HG03045 (cell line): ENCODE measurements around the gene DNAH17.
"Not testable (repeated sequence)": the region's sequence is repeated elsewhere in the genome, so short reads cannot be mapped to it uniquely, and the experiment has no call there.

Experiments
- ATAC-seq: cut with Tn5 transposase; IDR thresholded peaks from one replicate; pipeline ENCODE4 v1.9.1; 2021; ENCODE audit warnings: mild to moderate bottlenecking, moderate library complexity; ENCODE audit not compliant: unreplicated experiment

The DNAH17 gene

DNA sequence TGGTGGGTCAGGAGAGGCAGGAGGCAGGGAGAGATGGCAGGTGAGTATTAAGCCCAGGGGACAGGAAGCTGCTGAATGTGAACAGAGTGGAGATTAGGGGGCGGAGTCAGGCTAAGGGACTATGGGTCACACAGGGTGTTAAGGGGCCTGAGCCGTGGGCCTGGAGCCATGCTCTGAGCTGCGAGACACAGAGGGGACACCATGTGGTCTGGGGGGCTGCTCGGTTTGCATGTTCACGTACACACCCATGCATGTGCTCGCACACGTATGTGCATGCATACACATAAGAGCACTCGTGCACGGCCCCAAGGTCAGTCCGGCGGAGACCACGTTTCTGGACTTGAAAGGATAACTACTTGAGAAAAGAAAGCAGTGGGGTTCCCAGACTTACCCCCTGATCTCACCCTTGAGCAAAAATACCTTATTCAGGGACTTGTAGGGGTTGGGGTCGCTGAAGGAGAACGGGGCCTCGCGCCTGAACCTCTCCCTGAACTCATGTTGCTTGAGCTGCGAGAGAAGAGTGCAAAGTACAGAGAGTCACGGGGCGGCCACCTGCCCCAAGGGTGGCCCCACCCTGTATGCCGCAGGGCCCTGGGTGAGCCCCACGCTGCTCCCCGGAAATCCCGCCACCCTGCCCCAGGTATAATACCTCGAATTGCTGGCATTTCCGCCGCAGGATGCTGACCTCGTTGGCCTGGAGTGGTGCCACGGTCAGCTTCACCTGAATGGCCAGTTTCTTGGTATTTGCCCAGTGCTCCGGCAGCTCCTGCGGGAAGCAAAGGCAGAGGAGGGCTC lies 50.8 kb downstream of the DNAH17 start:
- ATAC-seq = no peak

DNA sequence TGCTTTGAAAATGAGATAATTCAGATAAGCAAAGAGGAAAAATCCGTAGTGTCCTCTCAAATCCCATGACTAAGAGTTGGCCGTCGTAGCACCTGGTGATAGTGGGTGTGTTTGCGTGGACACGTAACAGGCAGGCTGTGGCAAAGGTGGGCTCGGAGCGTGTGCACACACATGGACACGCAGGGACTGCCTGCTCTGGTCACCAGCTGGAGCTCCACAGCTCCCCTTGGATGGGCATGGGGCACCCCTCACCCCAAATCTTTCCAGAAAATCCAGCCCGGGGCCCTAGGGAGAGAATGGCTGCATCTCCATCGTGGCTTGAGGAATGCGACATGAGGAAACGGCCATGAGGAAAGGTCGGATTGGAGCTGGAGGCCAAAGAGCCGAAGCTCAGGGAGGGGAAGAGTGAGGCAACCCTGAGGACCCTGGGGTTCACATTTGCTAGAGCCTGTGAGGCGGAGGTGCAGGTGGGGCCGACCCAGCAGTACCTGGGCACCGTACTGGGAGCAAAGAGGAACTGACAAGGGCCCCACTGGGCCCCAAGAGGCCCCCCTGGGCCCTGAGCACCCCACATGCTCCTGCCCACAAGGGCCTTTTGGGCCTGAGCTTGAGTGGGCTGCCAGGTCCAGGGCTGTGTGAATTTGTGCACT lies 51.6 kb downstream of the DNAH17 start:
- no peak for ATAC-seq

DNA sequence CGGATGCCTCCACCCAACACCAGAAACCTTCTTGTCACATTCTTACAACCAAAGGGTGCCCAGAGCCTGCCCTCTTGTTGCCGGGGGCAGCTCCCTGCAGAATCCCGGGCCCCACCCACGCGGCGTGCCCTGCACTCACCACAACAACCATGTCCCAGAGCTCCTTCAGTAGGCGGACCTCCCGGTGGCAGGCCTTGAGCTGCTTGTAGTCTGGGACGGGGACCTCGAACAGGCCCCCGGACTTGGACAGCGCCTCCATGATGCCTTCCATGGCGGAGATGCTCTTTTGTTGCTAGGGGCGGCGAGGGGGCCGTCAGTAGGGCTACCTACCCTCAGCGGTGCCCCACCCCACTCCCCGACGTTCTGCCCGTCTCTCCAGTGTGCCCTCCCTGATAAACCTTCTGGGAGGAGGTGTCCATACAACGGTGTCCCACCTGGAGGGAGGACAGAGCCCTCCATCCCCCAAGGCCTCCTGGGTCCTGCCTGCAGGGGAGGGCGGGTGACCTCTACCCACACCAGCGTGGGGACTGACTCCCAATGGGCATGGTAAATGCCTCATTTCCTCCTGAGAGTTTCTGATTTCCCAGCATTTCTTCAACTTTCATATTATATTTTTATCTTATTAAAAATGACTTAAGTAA lies 52.2 kb downstream of the DNAH17 start:
- ATAC-seq = no peak

DNA sequence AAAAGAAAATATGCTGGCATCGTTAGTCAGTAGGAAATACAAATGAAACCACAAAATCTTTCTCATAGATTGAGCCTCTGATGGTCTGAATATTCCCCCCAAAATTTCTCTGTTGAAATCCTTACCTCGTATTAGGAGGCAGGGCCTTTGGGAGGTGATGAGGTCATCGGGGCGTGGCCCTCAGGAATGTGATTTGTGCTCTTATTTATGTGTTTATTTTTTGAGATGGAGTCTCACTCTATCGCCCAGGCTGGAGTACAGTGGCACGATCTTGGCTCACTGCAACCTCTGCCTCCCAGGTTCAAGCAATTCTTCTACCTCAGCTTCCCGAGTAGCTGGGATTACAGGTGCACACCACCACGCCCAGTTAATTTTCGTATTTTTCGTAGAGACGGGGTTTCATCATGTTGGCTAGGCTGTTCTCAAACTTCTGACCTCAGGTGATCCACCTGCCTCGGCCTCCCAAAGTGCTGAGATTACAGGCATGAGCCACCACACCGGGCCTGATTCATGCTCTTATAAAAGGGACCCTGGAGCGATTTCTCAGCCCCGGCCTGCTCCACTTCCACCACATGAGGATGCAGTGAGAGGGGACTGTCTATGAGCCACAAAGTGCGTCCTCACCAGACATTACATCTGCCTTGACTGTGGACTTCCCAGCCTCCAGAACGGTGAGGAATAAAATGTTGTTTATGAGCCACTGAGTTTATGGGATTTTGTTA lies 53.1 kb downstream of the DNAH17 start:
- ATAC-seq = no peak

DNA sequence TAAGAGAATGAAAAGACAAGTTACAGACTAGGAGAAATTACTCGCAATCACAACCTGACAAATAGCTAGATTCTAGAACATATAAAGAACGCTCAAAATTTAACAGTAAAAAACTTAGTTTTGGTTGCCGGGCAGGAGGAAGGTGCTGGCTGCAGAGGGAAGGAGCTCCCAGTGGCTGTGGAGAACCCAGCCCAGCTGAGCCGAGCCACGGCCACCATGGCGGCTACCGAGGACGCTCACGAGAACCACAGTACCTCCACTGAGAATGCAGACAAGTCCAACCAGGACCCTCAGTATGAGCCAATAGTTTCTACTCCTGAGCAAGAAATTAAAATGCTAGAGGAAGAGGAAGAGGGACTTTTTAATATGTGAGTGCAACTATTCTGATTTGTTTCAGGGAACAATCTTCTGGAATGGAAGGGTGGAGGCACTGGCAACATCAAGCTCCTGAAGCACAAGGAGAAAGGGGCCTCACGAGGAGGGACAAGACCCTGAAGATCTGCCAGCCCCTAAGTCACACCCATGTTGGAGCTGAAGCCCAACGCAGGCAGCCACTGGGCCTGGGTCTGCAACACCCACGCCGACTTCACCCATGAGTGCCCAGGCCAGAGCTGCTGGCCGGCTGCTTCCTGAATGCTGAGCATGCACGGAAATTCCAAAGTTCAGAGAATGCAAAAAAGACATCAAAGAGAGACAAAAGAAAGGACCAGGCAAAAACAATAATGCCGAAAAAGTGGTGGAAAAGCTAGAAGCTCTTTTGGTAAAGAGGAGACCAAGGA lies 55.0 kb downstream of the DNAH17 start:
- no peak for ATAC-seq

DNA sequence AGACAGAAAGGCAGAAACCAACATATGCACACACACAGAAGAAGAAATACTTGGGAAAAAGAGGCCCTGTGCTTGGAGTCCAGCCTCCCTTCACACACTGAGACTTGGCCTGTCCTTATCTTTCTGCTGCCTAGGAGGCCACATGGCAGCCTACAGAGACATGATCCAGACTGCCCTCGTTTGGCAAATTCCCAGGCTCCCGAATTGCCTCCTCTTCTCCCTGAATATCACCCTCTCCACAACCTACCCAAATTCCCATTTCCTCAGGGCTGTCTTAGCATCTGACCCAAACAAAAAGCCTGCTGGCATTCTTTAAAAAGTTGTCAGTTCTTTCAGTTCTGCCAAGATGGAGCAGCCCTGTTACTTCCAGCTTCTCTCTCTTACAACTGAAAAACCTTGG lies 59.8 kb downstream of the DNAH17 start:
- no peak for ATAC-seq

DNA sequence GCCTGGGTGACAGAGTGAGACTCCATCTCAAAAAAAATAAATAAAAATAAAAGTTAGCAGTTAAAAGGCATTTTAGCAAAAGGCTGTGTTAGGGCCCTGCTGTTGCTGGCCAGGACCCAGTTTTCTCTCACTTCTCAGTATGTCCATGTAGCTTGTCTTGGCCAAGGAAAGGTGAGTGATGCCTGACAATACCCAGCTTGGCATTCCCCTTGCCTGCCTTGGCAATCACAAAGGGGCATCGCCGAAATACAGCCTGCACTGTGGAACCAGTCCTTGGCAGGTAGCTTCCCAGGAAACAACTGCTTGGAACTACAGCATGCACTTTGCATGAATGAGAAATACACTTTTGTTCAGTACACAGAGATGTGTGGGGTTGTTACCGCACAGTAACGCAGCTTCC lies 61.7 kb downstream of the DNAH17 start:
- no peak for ATAC-seq

DNA sequence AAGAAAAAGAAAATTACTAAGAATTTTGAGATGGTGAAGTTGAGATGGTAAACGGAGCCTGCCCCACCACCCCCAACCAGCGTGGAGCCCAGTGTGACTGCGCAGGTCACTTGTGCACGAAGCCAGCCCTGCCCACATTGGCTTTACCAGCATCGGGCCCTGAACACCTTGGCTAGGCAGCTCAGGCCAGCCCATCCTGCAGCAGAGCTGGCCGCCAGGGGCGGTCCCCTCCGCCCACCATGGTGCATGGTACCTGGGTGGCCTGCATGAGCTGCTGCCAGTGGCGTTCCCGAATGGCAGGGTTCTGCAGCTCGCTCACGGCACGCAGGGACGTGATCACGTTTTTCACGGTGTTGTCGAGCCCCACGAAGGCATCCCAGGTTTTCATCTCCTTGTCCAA lies 62.7 kb downstream of the DNAH17 start:
- ATAC-seq = no peak

DNA sequence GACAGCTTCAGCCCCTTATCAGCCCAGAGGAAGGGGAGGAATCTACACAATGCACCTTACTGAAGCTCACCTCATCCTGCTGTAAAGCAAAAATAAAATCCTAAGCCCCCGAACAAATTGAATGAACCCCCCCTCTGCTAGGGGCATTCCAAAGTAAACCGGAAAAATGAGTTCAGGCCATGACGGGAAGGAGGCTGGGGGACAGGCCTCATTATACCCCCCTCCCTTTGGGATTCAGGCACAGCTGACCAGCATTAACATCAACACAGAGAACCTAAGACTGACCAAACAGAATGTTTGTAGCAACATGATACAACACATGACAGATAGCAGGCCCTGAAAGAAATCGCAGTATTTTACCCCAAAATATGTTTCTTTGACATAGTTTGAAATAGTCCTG lies 64.2 kb downstream of the DNAH17 start:
- no peak for ATAC-seq

DNA sequence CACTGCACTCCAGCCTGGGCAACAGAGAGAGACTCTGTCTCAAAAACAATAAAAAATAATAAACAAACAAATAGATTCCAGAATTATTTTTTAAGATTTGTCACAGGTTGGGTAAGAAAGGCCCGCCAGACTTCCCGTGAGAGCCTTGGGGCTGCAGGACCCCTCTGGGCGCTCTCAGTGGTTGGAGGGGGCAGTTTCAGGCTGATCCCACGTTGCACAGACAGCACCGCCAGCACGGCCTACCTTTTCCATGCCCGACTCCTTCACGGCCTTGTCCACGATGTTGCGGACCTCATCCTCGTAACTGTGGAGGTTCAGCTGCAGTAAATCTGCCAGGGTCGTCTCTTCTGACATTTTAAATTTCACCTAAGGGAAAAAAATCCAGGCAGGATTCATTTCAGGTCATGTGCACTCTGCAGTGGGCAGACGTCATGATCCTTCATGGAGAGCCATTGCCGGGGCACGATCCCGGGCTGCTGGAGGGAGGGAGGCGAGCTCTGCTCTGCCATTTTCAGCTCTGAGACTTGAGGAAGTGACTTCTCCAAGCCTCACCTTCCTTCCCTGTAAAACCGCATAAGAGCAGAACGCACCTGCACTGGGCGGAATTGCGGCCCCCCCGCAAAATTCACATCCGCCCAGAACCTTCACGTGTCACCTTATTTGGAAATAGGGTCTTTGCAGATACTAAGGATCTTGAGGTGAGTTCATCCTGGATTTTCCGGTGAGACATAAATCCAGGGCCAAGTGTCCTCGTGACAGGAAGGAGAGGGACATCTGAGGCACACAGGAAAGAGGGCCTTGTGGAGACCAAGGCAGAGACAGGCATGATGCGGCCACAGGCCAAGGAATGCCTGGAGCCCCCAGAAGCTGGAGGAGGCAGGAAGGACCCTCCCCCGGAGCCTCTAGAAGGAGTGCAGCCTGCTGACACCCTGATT lies 66.8 kb downstream of the DNAH17 start:
- ATAC-seq = no peak

DNA sequence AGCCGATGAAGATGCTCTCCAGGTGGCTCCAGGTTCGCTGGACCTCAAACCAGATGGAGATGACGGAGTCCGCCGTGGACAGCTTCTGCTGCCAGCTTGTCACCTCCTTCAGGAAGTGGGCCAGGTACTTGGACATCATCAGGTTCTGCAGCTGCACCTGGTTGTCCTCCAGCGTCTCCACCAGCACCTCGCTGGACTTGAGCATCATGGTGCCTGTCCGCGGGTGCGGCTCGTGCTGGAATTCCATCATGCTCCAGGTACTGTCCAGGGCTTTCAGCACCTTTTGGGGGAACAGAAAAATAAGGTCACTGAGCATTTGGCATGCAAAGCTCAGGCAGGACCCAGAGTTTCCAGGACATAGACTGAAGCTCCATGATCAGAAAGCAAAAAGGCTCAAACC lies 69.7 kb downstream of the DNAH17 start:
- ATAC-seq = no peak

DNA sequence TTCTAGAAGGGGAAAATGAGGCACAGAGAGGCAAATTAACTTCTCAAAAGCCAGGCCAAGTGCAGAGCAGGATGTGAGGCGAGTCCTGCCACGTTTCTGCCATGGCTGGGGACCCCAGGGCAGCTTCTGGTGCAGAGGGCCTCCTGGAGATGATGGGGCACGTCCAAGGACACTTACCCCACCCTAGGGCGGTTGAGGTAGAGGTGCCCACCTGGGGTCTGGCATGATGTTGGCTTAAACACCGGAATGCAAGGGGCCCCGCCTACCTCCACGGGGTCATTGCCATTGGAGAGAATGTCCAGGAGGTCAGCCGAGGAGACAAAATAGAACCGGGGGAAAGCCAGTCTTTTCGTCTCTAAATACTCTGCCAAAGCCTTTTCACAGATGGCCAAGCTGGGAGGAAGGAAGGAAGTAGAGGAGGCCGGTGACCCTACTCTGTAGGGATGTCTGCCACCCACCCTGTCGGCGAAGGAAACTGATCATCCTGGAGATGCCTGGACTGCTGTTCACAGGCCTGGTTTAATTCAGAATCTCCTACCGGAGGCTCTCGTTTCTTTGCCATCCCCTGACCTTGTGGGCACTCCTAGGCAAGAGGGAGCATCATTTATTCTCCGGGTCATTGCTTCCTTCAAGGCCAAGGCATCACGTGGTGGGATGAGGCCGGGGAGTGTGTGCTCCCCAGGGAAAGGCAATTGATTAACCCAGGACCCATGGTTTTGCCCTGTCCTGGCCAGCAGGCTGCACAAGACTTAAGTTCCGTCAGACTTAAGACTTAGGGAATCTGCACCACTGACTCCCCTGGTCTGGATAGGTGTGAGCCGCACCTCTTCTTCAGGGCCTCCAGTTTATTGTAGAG lies 70.5 kb downstream of the DNAH17 start:
- no peak for ATAC-seq

DNA sequence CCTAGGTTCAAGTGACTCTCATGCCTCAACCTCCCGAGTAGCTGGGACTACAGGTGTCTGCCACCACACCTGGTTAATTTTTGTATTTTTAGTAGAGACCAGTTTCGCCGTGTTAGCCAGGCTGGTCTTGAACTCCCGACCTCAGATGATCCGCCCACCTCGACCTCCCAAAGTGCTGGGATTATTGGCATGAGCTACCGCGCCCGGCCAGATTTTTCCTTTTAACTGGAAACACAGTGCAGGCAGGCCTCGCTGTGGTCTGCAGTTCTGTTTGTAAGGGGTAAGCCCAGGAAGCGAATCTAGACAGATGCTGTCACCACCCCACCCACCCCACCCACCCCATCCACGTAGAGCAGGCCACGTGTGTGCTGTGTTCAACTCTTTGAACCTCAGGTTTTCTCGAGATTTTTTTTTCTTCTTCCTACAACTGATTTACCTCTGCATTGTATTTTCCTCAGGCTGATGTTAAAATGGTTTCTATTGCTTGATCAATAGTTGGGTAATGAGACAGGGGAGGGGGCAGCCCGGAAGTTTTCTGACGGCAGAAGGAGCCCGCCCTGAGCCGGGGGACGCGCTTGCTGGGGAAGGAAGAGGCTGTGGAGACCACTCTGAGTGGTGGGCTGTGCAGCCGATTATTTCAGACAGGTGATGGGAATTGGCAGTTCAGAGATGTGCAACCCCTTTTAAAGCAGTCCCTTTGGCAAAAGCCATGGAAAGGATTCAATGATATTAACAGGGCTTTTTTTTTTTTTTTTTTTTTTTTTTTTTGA lies 72.9 kb downstream of the DNAH17 start:
- no peak for ATAC-seq

DNA sequence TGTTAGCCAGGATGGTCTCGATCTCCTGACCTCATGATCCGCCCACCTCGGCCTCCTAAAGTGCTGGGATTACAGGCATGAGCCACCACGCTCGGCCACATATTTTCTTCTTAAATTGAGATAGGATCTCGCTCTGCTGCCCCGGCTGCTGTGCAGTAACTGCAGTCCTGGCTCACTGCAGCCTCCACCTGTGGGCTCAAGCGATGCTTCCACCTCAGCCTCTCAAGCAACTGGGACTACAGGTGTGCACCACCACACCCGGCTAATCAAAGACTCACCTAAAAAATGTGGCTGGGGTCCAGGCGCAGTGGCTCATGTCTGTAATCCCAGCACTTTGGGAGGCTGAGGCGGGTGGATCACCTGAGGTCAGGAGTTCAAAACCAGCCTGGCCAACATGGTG lies 73.8 kb downstream of the DNAH17 start:
- not testable (repeated sequence) for ATAC-seq

DNA sequence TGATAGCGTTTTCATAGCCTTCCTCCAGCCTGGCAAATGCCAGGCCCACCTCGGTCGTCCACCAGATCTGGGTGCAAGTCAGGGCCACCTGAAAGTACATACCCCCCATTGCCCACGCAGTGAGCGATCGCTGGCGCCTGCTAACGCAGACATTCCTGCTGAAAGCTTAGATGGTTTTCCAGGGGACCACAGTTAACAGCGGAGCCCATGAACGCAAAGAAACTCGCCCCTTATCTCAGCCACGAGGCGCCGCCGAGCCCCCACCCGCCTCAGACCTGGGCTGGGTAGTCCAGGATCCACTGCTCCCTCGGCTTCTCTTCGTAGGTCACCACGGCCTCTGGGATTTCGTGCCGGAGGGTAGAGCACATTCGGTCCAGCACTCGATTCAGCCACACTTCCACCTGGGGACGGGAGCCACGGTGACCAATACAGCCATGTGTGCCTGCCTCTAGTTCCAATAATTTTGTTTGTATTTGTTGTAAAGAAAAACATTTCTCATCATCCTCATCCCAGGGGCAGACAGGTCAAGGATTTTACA lies 74.5 kb downstream of the DNAH17 start:
- ATAC-seq = no peak

DNA sequence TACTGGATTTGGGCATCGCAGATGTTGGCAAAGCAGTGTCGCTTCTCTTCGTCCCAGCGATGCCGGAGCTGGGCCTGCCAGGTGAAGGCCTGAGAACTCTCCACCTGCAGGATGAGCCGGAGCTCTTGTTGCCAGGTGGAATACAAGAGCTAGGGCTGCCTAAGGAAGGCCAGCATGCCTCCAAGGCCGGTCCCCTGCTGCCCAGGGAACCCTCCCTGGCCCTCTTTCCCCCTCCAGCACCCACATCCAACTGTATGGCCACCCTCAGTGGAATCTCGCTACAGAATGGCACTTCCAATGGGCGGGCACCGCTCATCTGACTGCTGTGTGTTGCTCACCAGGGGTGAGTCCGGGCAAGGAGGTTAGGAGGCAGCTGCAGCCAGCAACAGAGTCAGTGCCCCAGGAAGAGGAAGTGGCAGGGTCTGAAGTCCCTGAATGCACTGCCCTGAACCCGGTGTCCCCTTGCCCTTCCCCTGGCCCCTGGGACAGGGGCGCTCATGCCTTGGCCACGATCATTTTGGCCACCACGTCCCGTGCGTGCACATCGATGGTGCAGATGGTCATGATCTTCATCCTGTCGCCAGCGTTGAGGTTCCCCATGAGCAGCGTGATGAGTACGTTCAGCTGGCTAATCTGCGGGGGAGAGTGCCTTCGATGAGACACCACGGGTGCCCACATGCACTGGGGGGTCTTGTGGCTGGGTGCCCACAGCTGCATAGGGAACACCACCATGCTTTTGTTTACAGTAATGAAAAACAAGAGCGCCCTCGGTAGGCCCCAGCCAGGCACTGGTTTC lies 75.8 kb downstream of the DNAH17 start:
- ATAC-seq = no peak

DNA sequence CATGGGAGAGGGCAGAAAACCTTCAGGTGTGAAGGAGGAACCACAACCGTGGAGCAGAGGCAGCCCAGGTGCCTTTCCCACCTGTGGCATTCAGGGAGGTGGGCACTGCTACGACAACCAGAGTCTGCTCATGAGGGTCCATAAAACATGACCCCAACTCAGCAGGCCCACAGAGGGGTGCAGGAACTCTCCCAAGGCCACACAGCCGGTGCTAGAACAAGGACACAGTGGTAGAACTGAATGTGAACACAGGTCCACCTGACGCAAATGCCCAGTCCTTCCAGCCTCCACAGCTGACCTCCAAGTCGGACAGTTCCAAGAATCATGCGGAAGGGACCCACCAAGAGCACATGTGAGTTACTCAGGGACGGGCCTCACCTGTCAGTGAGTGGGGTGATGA lies 76.4 kb downstream of the DNAH17 start:
- ATAC-seq = no peak
